IMR-90 (cell line): Measurements from ENCODE around the gene KRTAP20-1. TPM values are rescaled to one million over a fixed set of nuclear protein-coding genes. Genes with fewer than 3 reads are reported as not detected.

ENCODE experiments used
- ATAC-seq: fragments of 200-7000 bp; cut with Tn5 transposase; 2 replicates; pipeline ENCODE4 v1.9.1; 2020; ENCODE audit warnings: low read depth, mild to moderate bottlenecking, moderate library complexity
- BruUV-seq: library from RNA; stranded (reverse); fragments of 400-500 nt; replicated peaks from 2 replicates; lab custom pipeline; 2021; lab: Mats Ljungman, UMichigan
- CTCF ChIA-PET: fragments of 300-600 bp; formaldehyde crosslinking; extraction: SDS; loops from one replicate; lab custom pipeline; 2021; ENCODE audit warnings: antibody characterized with exemption; lab: Yijun Ruan, JAX
- POLR2A ChIA-PET: fragments of 300-600 bp; sonication (Branson Sonifier 250); formaldehyde crosslinking; loops from one replicate; lab custom pipeline; 2022; ENCODE audit warnings: antibody characterized with exemption; ENCODE audit not compliant: unreplicated experiment; lab: Charles Lee
- DNase-seq: peaks from one replicate; pipeline ENCODE4 v3.0.0; 2013
- H2AFZ ChIP-seq: replicated peaks from 2 replicates; pipeline ENCODE3; 2013; ENCODE audit warnings: low read length, mild to moderate bottlenecking; ENCODE audit not compliant: poor library complexity
- H2AK5ac ChIP-seq: 2 replicates; pipeline ENCODE4 v1.6.1; 2013; ENCODE audit warnings: low read depth, low read length, inconsistent platforms
- H2AK9ac ChIP-seq: replicated peaks from 2 replicates; pipeline ENCODE3; 2013; ENCODE audit warnings: mild to moderate bottlenecking, low read depth, low read length, moderate library complexity; ENCODE audit not compliant: poor library complexity
- H2BK120ac ChIP-seq: 2 replicates; pipeline ENCODE4 v1.6.1; 2013; ENCODE audit warnings: low read depth, low read length, inconsistent platforms
- H2BK15ac ChIP-seq: 3 replicates; pipeline ENCODE4 v1.6.1; 2013; ENCODE audit warnings: low read depth, low read length, inconsistent platforms
- H2BK20ac ChIP-seq: 2 replicates; pipeline ENCODE4 v1.6.1; 2013; ENCODE audit warnings: low read depth, mild to moderate bottlenecking, inconsistent platforms, low read length, moderate library complexity
- H2BK5ac ChIP-seq: 2 replicates; pipeline ENCODE4 v1.6.1; 2013; ENCODE audit warnings: mild to moderate bottlenecking, low read depth, low read length, inconsistent platforms; ENCODE audit not compliant: poor library complexity, severe bottlenecking
- H3K14ac ChIP-seq: replicated peaks from 2 replicates; pipeline ENCODE4 v1.6.1; 2013; ENCODE audit warnings: low read depth, low read length, inconsistent platforms
- H3K18ac ChIP-seq: 2 replicates; pipeline ENCODE4 v1.6.1; 2013; ENCODE audit warnings: low read depth, low read length, control low read depth
- H3K23ac ChIP-seq: 2 replicates; pipeline ENCODE4 v1.6.1; 2013; ENCODE audit warnings: low read depth, low read length, inconsistent platforms
- H3K27ac ChIP-seq: 2 replicates; pipeline ENCODE4 v1.5.1; 2013; ENCODE audit warnings: mild to moderate bottlenecking, control low read depth, low read length; ENCODE audit not compliant: insufficient read depth
- H3K27me3 ChIP-seq: 2 replicates; pipeline ENCODE4 v1.6.1; 2013; ENCODE audit warnings: low read length; ENCODE audit not compliant: control insufficient read depth, insufficient read depth
- H3K36me3 ChIP-seq: 2 replicates; pipeline ENCODE4 v1.6.1; 2013; ENCODE audit warnings: low read length, mixed read lengths; ENCODE audit not compliant: control insufficient read depth, insufficient read depth
- H3K4ac ChIP-seq: 2 replicates; pipeline ENCODE4 v1.6.1; 2013; ENCODE audit warnings: low read depth, low read length, inconsistent platforms
- H3K4me1 ChIP-seq: 2 replicates; pipeline ENCODE4 v1.6.1; 2013; ENCODE audit warnings: low read length, mixed read lengths; ENCODE audit not compliant: control insufficient read depth, insufficient read depth
- H3K4me2 ChIP-seq: 2 replicates; pipeline ENCODE4 v1.6.1; 2013; ENCODE audit warnings: low read depth, mild to moderate bottlenecking, control low read depth, low read length, moderate library complexity
- H3K4me3 ChIP-seq: 2 replicates; pipeline ENCODE4 v1.5.1; 2013; ENCODE audit warnings: low read depth, mild to moderate bottlenecking, control low read depth, low read length, moderate library complexity; ENCODE audit not compliant: insufficient read depth
- H3K56ac ChIP-seq: 2 replicates; pipeline ENCODE4 v1.6.1; 2013; ENCODE audit warnings: low read length, inconsistent platforms; ENCODE audit not compliant: insufficient read depth; ENCODE audit errors: extremely low read depth
- H3K79me1 ChIP-seq, 2 experiments: 2 replicates each; pipeline ENCODE4 v1.6.1; 2013; ENCODE audit warnings: low read length in 2 of 2, inconsistent platforms in 1 of 2, low read depth in 1 of 2
- H3K9ac ChIP-seq: 2 replicates; pipeline ENCODE4 v1.6.1; 2013; ENCODE audit warnings: low read depth, low read length, control low read depth
- H3K9me1 ChIP-seq: 2 replicates; pipeline ENCODE4 v1.6.1; 2013; ENCODE audit warnings: low read length, inconsistent platforms; ENCODE audit not compliant: insufficient read depth
- H3K9me3 ChIP-seq: 2 replicates; pipeline ENCODE4 v1.6.1; 2013; ENCODE audit warnings: low read length; ENCODE audit not compliant: control insufficient read depth, insufficient read depth
- H4K20me1 ChIP-seq: 2 replicates; pipeline ENCODE4 v1.6.1; 2013; ENCODE audit warnings: low read length, inconsistent platforms; ENCODE audit not compliant: insufficient read depth
- H4K5ac ChIP-seq: 2 replicates; pipeline ENCODE4 v1.6.1; 2013; ENCODE audit warnings: mild to moderate bottlenecking, low read depth, low read length, control low read depth
- H4K8ac ChIP-seq, 2 experiments: 2 replicates each; pipeline ENCODE4 v1.6.1; 2013; ENCODE audit warnings: low read depth in 2 of 2, low read length in 2 of 2, control low read depth in 1 of 2, inconsistent platforms in 1 of 2
- H4K91ac ChIP-seq: 2 replicates; pipeline ENCODE4 v1.6.1; 2013; ENCODE audit warnings: low read depth, low read length, inconsistent platforms; ENCODE audit not compliant: insufficient read depth
- BHLHE40 ChIP-seq: fragments of 150-350 bp; IDR thresholded peaks from 2 replicates; pipeline ENCODE4 v1.6.1; 2016; ENCODE audit warnings: mild to moderate bottlenecking, low read depth, low read length
- CEBPB ChIP-seq: IDR thresholded peaks from 2 replicates; pipeline ENCODE4 v1.6.1; 2012; ENCODE audit warnings: low read depth, low read length, improper control_type of control experiment
- CTCF ChIP-seq: conservative IDR thresholded peaks from 2 replicates; pipeline ENCODE4 v1.5.1; 2012; ENCODE audit warnings: mild to moderate bottlenecking, low read depth, low read length, improper control_type of control experiment
- ELK1 ChIP-seq: fragments of 150-350 bp; IDR thresholded peaks from 2 replicates; pipeline ENCODE4 v1.6.1; 2016; ENCODE audit warnings: low read depth, mild to moderate bottlenecking, low read length, moderate library complexity, borderline replicate concordance
- RAD21 ChIP-seq: IDR thresholded peaks from 2 replicates; pipeline ENCODE4 v1.6.1; 2012; ENCODE audit warnings: low read length, improper control_type of control experiment
- RCOR1 ChIP-seq: IDR thresholded peaks from 2 replicates; pipeline ENCODE4 v1.6.1; 2012; ENCODE audit warnings: mild to moderate bottlenecking, low read length, improper control_type of control experiment; ENCODE audit not compliant: insufficient replicate concordance
- RFX5 ChIP-seq: IDR thresholded peaks from 2 replicates; pipeline ENCODE4 v1.8.0; 2012; ENCODE audit warnings: low read depth, mild to moderate bottlenecking, low read length, moderate library complexity
- SMC3 ChIP-seq: fragments of 150-350 bp; IDR thresholded peaks from 2 replicates; pipeline ENCODE4 v1.6.1; 2016; ENCODE audit warnings: low read depth, mild to moderate bottlenecking, antibody characterized with exemption, low read length, moderate library complexity
- dilution Hi-C: fragments of 300-500 bp; cut with HindIII; formaldehyde crosslinking; loops from one replicate; pipeline ENCODE4 v1.14.3; 2018; ENCODE audit warnings: low sequenced_read_pairs; ENCODE audit not compliant: unreplicated experiment
- in situ Hi-C: fragments of 300-500 bp; cut with MboI; formaldehyde crosslinking; loops from 3 replicates; pipeline ENCODE4 v1.14.3; 2019; ENCODE audit warnings: low sequenced_read_pairs, inconsistent platforms, mixed read lengths
- intact Hi-C: fragments of 100-400 bp; cut with micrococcal nuclease; formaldehyde crosslinking; loops from 2 replicates; pipeline ENCODE4 v1.10.0; 2022
- polyA plus RNA-seq, 3 experiments: library from polyadenylated mRNA; depleted of rRNA; stranded (reverse); fragments of >200 nt; gene quantifications; 2 replicates each; pipeline ENCODE4 v1.2.3, GENCODE V29; 2012; ENCODE audit warnings: low replicate concordance in 1 of 3
- total RNA-seq: library from RNA; depleted of rRNA; stranded (reverse); fragments of >200 nt; gene quantifications from 2 replicates; pipeline ENCODE4 v1.2.3, GENCODE V29; 2012

The KRTAP20-1 gene
- total and polyA plus RNA-seq, 2 of the 4 experiments (the other 2 are of a cell fraction), result not detected

GRCh38 chr21:30567617-30568016 lies 48.6 kb upstream of the KRTAP20-1 start:
- in situ Hi-C loops, result no loop called here
- CTCF ChIA-PET, result no interaction called here
- Histone ChIP-seq H3K27ac (no peak overlapping the region), H4K20me1 (no peaks in the 10 kb centered on the region), H3K56ac (no peak overlapping the region), H3K4me2 (no peak overlapping the region), H4K91ac (no peak overlapping the region), H3K9ac (no peak overlapping the region), H2AK9ac (no peak overlapping the region), H2BK20ac (no peak overlapping the region), H3K36me3 (no peaks in the 10 kb centered on the region), H3K4me1 (no peaks in the 10 kb centered on the region), H2BK120ac (no peak overlapping the region), H2AFZ (no peak overlapping the region), H3K23ac (no peak overlapping the region), H3K4me3 (no peak overlapping the region), H2AK5ac (no peak overlapping the region), H4K8ac (no peak overlapping the region), H3K14ac (no peak overlapping the region), H3K18ac (no peak overlapping the region), H2BK5ac (no peak overlapping the region), H4K5ac (no peak overlapping the region), H3K27me3 (no peaks in the 10 kb centered on the region), H3K79me1 (no peaks in the 10 kb centered on the region), H3K9me1 (no peaks in the 10 kb centered on the region), H3K4ac (no peak overlapping the region), H3K9me3 (peaks cover 4% of the 10 kb centered on the region; the same call in 1 of the 2 replicates), H2BK15ac (no peak overlapping the region)
- no peak for DNase-seq
- no peak for TF ChIP-seq RCOR1
- TF ChIP-seq ELK1, result no peak
- TF ChIP-seq SMC3, result no peak
- TF ChIP-seq CEBPB, result no peak
- no peak for TF ChIP-seq BHLHE40
- no peak for TF ChIP-seq RAD21
- no peak for TF ChIP-seq RFX5
- TF ChIP-seq CTCF, result no peak
- intact Hi-C loops, result no loop called here
- BruUV-seq, result no TSS peak
- dilution Hi-C loops, result no loop called here
- POLR2A ChIA-PET, result no interaction called here
- ATAC-seq, result no peak
